ENCODE data around the gene FRAS1. TPM values are rescaled to one million over a fixed set of nuclear protein-coding genes. Genes with fewer than 3 reads are reported as not detected.

The FRAS1 gene
- total RNA-seq, 4 donors from 2014 or later, result 1.0 to 32.5 (median 3.3) TPM

DNA sequence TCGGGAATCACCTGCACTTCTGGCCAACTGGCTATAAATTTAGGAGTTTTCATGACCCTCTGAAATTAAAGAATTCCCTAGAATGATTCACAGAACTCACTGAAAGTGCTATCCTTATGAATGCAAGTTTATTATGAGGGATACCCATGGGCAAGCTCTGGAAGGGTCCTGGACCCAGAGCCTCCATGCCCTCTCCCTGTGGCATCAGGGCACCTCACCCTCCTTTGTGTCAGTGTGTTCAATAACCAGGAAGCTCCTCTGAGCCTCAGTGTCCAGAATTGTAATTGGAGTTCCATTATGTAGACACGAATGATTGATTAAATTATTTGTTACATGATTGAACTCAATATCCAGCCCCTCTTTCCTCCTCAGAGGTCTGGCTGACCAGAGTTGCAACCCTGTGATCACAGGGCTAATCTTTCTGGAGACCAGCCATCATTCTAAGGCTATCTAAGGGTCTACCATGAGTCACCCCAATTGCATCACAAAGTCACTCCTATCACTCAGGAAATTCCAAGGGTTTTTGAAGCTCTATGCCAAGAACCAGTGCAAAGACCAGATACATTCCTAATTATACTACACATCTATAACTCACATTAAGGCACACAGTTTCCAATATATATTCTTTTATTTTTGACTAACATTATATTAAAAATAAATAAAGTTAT lies 503.3 kb downstream of the FRAS1 start:
- DNase-seq, result no peak
- Histone ChIP-seq H3K4me1 (no peaks in the 10 kb centered on the region), H3K4me3 (no peak overlapping the region), H3K9me3 (no peaks in the 10 kb centered on the region), H3K27ac (no peak overlapping the region), H3K27me3 (no peaks in the 10 kb centered on the region), H3K36me3 (no peaks in the 10 kb centered on the region)
- TF ChIP-seq POLR2A (IDR thresholded peaks at IDR 0.05) (no peak), CTCF (IDR thresholded peaks at IDR 0.05) (no peak)
- intact Hi-C loops (cut with DNase I; ENCODE audit: low total_unique reads), result no loop called here

- Histone ChIP-seq H3K9me3 (no peaks in the 10 kb centered on the region), H3K4me1 (no peaks in the 10 kb centered on the region), H3K4me3 (no peak overlapping the region), H3K27me3 (no peaks in the 10 kb centered on the region), H3K36me3 (no peaks in the 10 kb centered on the region), H3K27ac (no peak overlapping the region)
- intact Hi-C loops (cut with DNase I; ENCODE audit: low total_unique reads), result no loop called here
- TF ChIP-seq POLR2A (IDR thresholded peaks at IDR 0.05) (no peak), CTCF (IDR thresholded peaks at IDR 0.05) (no peak)
- no peak for DNase-seq
Measured at GRCh38 chr4:78561677-78562076, 504.6 kb downstream of the FRAS1 start.

DNA sequence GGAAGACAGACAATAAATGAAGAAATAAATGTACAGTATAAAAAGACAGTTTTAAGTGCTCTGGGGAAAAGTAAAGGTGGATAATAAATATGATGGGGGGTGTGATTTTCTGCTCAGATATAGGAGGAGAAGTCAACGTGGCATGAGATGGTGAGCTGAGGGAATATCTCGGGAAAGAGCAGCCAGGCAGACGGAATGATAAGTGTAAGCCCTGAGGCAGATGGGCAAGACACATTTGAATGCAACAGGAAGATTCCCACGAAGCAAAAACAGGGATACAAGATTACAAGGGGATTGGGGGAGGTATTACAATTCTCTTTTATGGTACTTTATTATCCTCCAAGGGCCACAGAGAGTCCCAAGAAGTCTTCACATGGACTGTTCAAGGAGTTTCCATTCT lies 505.6 kb downstream of the FRAS1 start:
- no peak overlapping the region for H3K27ac ChIP-seq
- H3K27me3 ChIP-seq, result no peaks in the 10 kb centered on the region
- H3K9me3 ChIP-seq, result no peaks in the 10 kb centered on the region
- no peaks in the 10 kb centered on the region for H3K36me3 ChIP-seq
- no peak overlapping the region for H3K4me3 ChIP-seq
- no peaks in the 10 kb centered on the region for H3K4me1 ChIP-seq
- TF ChIP-seq POLR2A (IDR thresholded peaks at IDR 0.05) (no peak), CTCF (IDR thresholded peaks at IDR 0.05) (no peak)
- intact Hi-C loops (cut with DNase I; ENCODE audit: low total_unique reads), result no loop called here
- no peak for DNase-seq

GRCh38 chr4:78565971-78566372 lies 508.8 kb downstream of the FRAS1 start:
- no peak for DNase-seq

More at GRCh38 chr4:78565971-78566372, 508.8 kb downstream of the FRAS1 start:
- no peaks in the 10 kb centered on the region for H3K9me3 ChIP-seq
- H3K27ac ChIP-seq, result no peak overlapping the region
- no peaks in the 10 kb centered on the region for H3K4me1 ChIP-seq
- TF ChIP-seq CTCF (IDR thresholded peaks at IDR 0.05), result no peak
- TF ChIP-seq POLR2A (IDR thresholded peaks at IDR 0.05), result no peak
- H3K4me3 ChIP-seq, result no peak overlapping the region
- H3K36me3 ChIP-seq, result no peaks in the 10 kb centered on the region
- no peaks in the 10 kb centered on the region for H3K27me3 ChIP-seq
- intact Hi-C loops (cut with DNase I; ENCODE audit: low total_unique reads), result no loop called here

All from uterus (tissue), 4 donors.